GM23338 (cell line): Measurements from ENCODE around the gene TTC1. TPM values are rescaled to one million over a fixed set of nuclear protein-coding genes. Genes with fewer than 3 reads are reported as not detected.

Source experiments
- ATAC-seq: fragments of 200-7000 bp; cut with Tn5 transposase; 3 replicates; pipeline ENCODE4 v1.9.1; 2020
- DNase-seq: peaks from one replicate; pipeline ENCODE4 v3.0.0-alpha.2; 2015; ENCODE audit warnings: low spot score
- H2AFZ ChIP-seq: fragments of 200-600 bp; sonication (generic); 2 replicates; pipeline ENCODE4 v1.8.0; 2016; ENCODE audit warnings: antibody characterized with exemption, mild to moderate bottlenecking, moderate library complexity
- H3F3A ChIP-seq: fragments of 200-600 bp; sonication (generic); replicated peaks from 2 replicates; pipeline ENCODE4 v1.8.0; 2017; ENCODE audit warnings: antibody characterized with exemption, mixed run types, low read depth
- H3K27ac ChIP-seq: fragments of 200-600 bp; sonication (generic); 2 replicates; pipeline ENCODE4 v1.6.1; 2016; ENCODE audit warnings: low read depth
- H3K27me3 ChIP-seq: fragments of 200-600 bp; sonication (generic); 2 replicates; pipeline ENCODE4 v1.8.0; 2016; ENCODE audit warnings: mild to moderate bottlenecking, mixed run types, moderate library complexity; ENCODE audit not compliant: insufficient read depth
- H3K36me3 ChIP-seq: fragments of 200-600 bp; sonication (generic); 2 replicates; pipeline ENCODE4 v1.8.0; 2016; ENCODE audit warnings: mild to moderate bottlenecking; ENCODE audit not compliant: insufficient read depth
- H3K4me1 ChIP-seq: fragments of 200-600 bp; sonication (generic); 2 replicates; pipeline ENCODE4 v1.8.0; 2016; ENCODE audit warnings: mild to moderate bottlenecking, moderate library complexity; ENCODE audit not compliant: insufficient read depth
- H3K4me2 ChIP-seq: fragments of 200-600 bp; sonication (generic); 2 replicates; pipeline ENCODE4 v1.7.1; 2017; ENCODE audit warnings: mixed run types
- H3K4me3 ChIP-seq: fragments of 200-600 bp; sonication (generic); 2 replicates; pipeline ENCODE4 v1.6.1; 2016; ENCODE audit warnings: mixed run types
- H3K79me2 ChIP-seq: fragments of 200-600 bp; sonication (generic); replicated peaks from 2 replicates; pipeline ENCODE4 v1.8.0; 2017; ENCODE audit warnings: mild to moderate bottlenecking; ENCODE audit not compliant: insufficient read depth
- H3K9me2 ChIP-seq: fragments of 200-600 bp; sonication (generic); 2 replicates; pipeline ENCODE4 v1.8.0; 2017; ENCODE audit not compliant: insufficient read depth
- H4K20me1 ChIP-seq: fragments of 200-600 bp; sonication (generic); replicated peaks from 2 replicates; pipeline ENCODE4 v1.8.0; 2017; ENCODE audit warnings: mild to moderate bottlenecking; ENCODE audit not compliant: insufficient read depth
- H3K27ac Mint-ChIP-seq: 2 replicates; pipeline ENCODE4 v1.8.0; 2020; ENCODE audit warnings: inconsistent platforms, mild to moderate bottlenecking, moderate library complexity, mixed read lengths
- H3K27me3 Mint-ChIP-seq: 3 replicates; pipeline ENCODE4 v1.8.0; 2022; ENCODE audit warnings: low read depth, mild to moderate bottlenecking, moderate library complexity, mixed read lengths, inconsistent platforms; ENCODE audit not compliant: insufficient read depth, poor library complexity
- H3K36me3 Mint-ChIP-seq: 3 replicates; pipeline ENCODE4 v1.8.0; 2021; ENCODE audit warnings: low read depth, mild to moderate bottlenecking, inconsistent platforms, moderate library complexity, mixed read lengths
- H3K4me1 Mint-ChIP-seq: 3 replicates; pipeline ENCODE4 v1.8.0; 2020; ENCODE audit warnings: mild to moderate bottlenecking, inconsistent platforms, mixed read lengths
- H3K4me3 Mint-ChIP-seq: 3 replicates; pipeline ENCODE4 v1.8.0; 2021; ENCODE audit warnings: moderate library complexity, mild to moderate bottlenecking, inconsistent platforms, mixed read lengths
- H3K9me3 Mint-ChIP-seq: 3 replicates; pipeline ENCODE4 v1.8.0; 2020; ENCODE audit warnings: moderate library complexity, mild to moderate bottlenecking, inconsistent platforms, mixed read lengths
- CREB1 ChIP-seq: fragments of 250-450 bp; sonication (Bioruptor Pico); IDR thresholded peaks from 2 replicates; pipeline ENCODE4 v1.5.0; 2020; ENCODE audit warnings: low read depth, mild to moderate bottlenecking, moderate library complexity
- CTCF ChIP-seq, 2 experiments: fragments of 200-600 bp in 1 of 2; sonication (generic) in 1 of 2; conservative IDR thresholded peaks; 2 replicates each; pipeline versions ENCODE4 v1.5.1 to v1.6.1; 2016 to 2017; ENCODE audit warnings: antibody characterized with exemption in 2 of 2, low read depth in 2 of 2, mild to moderate bottlenecking in 2 of 2, moderate library complexity in 1 of 2
- EZH2phosphoT487 ChIP-seq: fragments of 200-600 bp; sonication (generic); IDR thresholded peaks from one replicate; pipeline ENCODE4 v1.8.1; 2018; ENCODE audit warnings: antibody characterized with exemption; ENCODE audit not compliant: unreplicated experiment
- NANOG ChIP-seq: IDR thresholded peaks from 2 replicates; pipeline ENCODE4 v1.6.1; 2016; ENCODE audit warnings: antibody characterized with exemption, borderline replicate concordance
- STAT1 ChIP-seq: IDR thresholded peaks from one replicate; pipeline ENCODE4 v1.6.1; 2016; ENCODE audit warnings: antibody characterized with exemption; ENCODE audit not compliant: unreplicated experiment
- ZNF114 ChIP-seq: fragments of 250-450 bp; sonication (Bioruptor Pico); IDR thresholded peaks from 2 replicates; pipeline ENCODE4 v1.5.0; 2020; ENCODE audit warnings: mild to moderate bottlenecking, moderate library complexity
- polyA plus RNA-seq: library from polyadenylated mRNA; unstranded; fragments of >200 nt; fragmentation: Nextera tagmentation; extraction: Ambion mirVana; gene quantifications from 2 replicates; pipeline ENCODE4 v1.2.1, GENCODE V29; 2016
- total RNA-seq: library from RNA; depleted of rRNA; stranded (reverse); fragments of >200 nt; shearing (Covaris generic); gene quantifications from 2 replicates; pipeline ENCODE4 v1.2.3, GENCODE V29; 2014

The TTC1 gene
- total and polyA plus RNA-seq, 2 experiments from 2014 or later: 48.9 to 131 TPM

- H3K27ac Mint-ChIP-seq: no peak overlapping the region
- H3K4me1 ChIP-seq: no peaks in the 10 kb centered on the region
- H3K4me1 Mint-ChIP-seq: peaks cover 8% of the 10 kb centered on the region
- TF ChIP-seq CTCF (conservative IDR thresholded peaks at IDR 0.05; ENCODE audit: low read depth in 2 of 2) (peak; percentile 76 to 90), EZH2phosphoT487 (no peak)
- no peaks in the 10 kb centered on the region for H3K9me2 ChIP-seq
- no peak overlapping the region for H3K4me2 ChIP-seq
- DNase-seq (peak; percentile 77), ATAC-seq (peak; percentile 92)
- H3K27me3 Mint-ChIP-seq: peaks cover 2% of the 10 kb centered on the region
- H3K27ac ChIP-seq: no peak overlapping the region
- no peak overlapping the region for H3K4me3 ChIP-seq
- H3K79me2 ChIP-seq: peaks cover 77% of the 10 kb centered on the region
- H3K27me3 ChIP-seq: no peaks in the 10 kb centered on the region
- H3K36me3 ChIP-seq: no peaks in the 10 kb centered on the region; the same call in 1 of the 2 replicates
- H3K9me3 Mint-ChIP-seq: no peaks in the 10 kb centered on the region
- peaks cover 23% of the 10 kb centered on the region for H3K36me3 Mint-ChIP-seq
- no peaks in the 10 kb centered on the region; the same call in none of the 2 replicates for H4K20me1 ChIP-seq
- 0 out of 2 replicates have a peak, but pooled peaks cover 3% of the 10 kb centered on the region for H3F3A ChIP-seq
- no peak overlapping the region for H2AFZ ChIP-seq
- H3K4me3 Mint-ChIP-seq: no peak overlapping the region
Observed at GRCh38 chr5:160021831-160022446, 13.0 kb downstream of the TTC1 start.

- DNase-seq (no peak), ATAC-seq (no peak)
- H3K27me3 ChIP-seq: no peaks in the 10 kb centered on the region
- no peaks in the 10 kb centered on the region for H3K4me1 ChIP-seq
- no peak overlapping the region for H3K4me3 ChIP-seq
- peaks cover 2% of the 10 kb centered on the region for H3K27me3 Mint-ChIP-seq
- 0 out of 2 replicates have a peak, but pooled peaks cover 3% of the 10 kb centered on the region for H3F3A ChIP-seq
- no peaks in the 10 kb centered on the region for H3K9me3 Mint-ChIP-seq
- no peak overlapping the region for H3K4me3 Mint-ChIP-seq
- H4K20me1 ChIP-seq: peaks cover 5% of the 10 kb centered on the region
- H3K36me3 ChIP-seq: no peaks in the 10 kb centered on the region; the same call in 1 of the 2 replicates
- H3K27ac Mint-ChIP-seq: no peak overlapping the region; the same call in 1 of the 2 replicates
- no peak overlapping the region for H3K4me2 ChIP-seq
- H3K4me1 Mint-ChIP-seq: peaks cover 6% of the 10 kb centered on the region
- H3K36me3 Mint-ChIP-seq: peaks cover 30% of the 10 kb centered on the region
- no peak overlapping the region for H3K27ac ChIP-seq
- H2AFZ ChIP-seq: no peak overlapping the region
- H3K9me2 ChIP-seq: no peaks in the 10 kb centered on the region
- peaks cover 82% of the 10 kb centered on the region for H3K79me2 ChIP-seq
- TF ChIP-seq STAT1 (no peak), NANOG (no peak), CREB1 (CRISPR knock-in tag) (no peak), ZNF114 (no peak)
Observed at GRCh38 chr5:160023007-160023907, 14.3 kb downstream of the TTC1 start.
